Skeletal muscle cell (primary cell): ENCODE data around the gene MLLT10.
A peak's percentile ranks its signal among the peaks of the same experiment; 100 is the strongest.
"Not testable (repeated sequence)": the region's sequence is repeated elsewhere in the genome, so short reads cannot be mapped to it uniquely, and the experiment has no call there.

ENCODE experiments used
- DNase-seq: peaks from one replicate; pipeline ENCODE4 v3.0.0-alpha.2; 2010; ENCODE audit warnings: low read depth
- H3K4me3 ChIP-seq: 2 replicates; pipeline ENCODE4 v1.5.1; 2011; ENCODE audit warnings: low read depth, mild to moderate bottlenecking, control low read depth, low read length, moderate library complexity

MLLT10 gene

DNA sequence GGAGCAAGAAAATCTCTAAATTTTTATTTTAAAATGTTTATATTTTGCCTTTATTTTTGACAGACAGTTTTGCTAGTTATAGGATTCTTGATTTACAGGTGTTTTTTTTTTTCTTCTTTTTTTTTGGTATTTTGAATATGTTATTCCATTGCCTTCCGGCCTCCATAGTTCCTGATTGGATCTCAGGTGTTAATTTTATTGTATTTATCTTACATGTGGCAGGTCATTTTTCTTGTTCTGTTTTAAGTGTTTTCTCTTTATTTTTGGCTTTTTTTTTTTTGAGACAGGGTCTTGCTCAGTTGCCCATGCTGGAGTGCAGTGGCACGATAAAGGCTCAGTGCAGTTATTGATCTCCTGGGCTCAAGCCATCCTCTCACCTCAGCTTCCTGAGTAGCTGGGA is 73.9 kb downstream of the MLLT10 start:
- DNase-seq = no peak
- H3K4me3 ChIP-seq = no peak overlapping the region

DNA sequence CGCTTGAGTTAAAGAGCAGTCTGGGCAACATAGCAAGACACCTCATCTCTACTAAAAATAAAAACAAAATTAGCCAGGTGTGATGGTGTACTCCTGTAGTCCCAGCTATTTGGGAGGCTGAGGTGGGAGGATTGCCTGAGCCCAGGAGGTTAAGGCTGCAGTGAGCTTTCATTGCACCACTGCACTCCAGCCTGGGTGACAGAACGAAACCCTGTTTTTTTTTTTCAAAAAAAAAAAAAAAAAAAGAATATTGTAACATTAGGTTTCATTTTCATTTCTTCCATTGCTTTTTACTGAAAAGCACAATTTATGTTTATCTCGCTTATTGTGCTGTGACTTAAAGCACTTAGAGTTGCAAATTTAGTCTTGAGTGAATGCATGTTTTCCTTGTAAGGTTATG is 80.0 kb downstream of the MLLT10 start:
- DNase-seq = no peak
- H3K4me3 ChIP-seq = no peak overlapping the region

GRCh38 chr10:21617267-21617666 is 83.2 kb downstream of the MLLT10 start:
- DNase-seq = no peak
- no peak overlapping the region for H3K4me3 ChIP-seq

DNA sequence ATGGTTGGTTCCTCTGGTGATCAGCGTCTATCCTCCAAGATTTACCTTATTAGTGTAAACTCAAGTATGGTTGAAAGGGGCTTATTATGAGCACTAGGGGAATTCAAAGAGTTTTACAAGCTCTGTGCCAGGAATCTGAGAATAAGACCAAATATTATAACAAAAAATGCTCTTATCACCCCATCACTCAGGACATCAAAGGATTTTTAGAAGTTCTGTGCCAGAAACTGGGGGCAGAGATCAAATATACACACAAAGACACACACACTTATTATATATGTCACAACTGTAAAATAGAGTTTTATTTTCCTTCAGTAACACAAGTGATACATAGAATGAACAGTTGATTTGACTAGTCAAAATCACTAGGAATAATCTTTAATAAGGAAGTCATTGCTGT is 89.3 kb downstream of the MLLT10 start:
- no peak overlapping the region for H3K4me3 ChIP-seq

GRCh38 chr10:21624421-21624820 is 90.4 kb downstream of the MLLT10 start:
- not testable (repeated sequence) for DNase-seq, H3K4me3 ChIP-seq

More for the DNA sequence above, 89.3 kb downstream of the MLLT10 start:
- DNase-seq = no peak

- no peak overlapping the region for H3K4me3 ChIP-seq
- no peak for DNase-seq
Measured at GRCh38 chr10:21624951-21625350, 90.9 kb downstream of the MLLT10 start.

GRCh38 chr10:21625623-21626229 is 91.7 kb downstream of the MLLT10 start:
- no peak overlapping the region for H3K4me3 ChIP-seq
- no peak for DNase-seq

DNA sequence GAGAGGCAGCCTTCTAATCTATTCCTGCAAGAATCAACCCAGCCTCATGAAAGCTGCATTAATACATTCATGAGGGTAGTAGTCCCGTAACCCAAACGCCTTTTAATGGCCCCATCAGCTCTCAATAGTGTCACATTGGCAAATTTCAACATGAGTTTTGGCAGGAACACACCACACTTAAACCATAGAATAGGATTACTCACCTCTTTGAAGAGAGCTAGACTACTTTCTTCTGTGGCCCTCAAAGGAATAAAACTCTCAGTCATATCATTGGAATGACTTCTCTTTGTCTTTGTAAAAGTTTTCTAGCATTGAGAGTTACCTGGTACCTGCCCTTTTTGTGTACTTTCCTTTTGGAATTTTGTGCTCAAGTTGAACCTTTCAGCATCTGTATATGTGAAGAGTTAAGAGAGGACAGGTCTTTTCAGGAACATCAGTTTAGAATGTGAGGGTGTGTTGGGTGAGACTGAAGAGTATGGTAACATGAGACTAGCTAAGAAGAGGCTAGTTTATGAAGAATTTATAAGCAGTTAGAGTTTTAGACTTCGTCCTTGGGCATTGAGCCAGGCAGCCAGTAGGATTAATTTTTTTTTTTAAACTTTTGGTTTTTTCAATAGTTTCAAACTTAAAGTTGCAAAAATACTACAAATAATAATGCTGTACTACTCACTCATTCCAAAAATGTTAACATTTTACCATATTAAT is 92.6 kb downstream of the MLLT10 start:
- no peak overlapping the region for H3K4me3 ChIP-seq
- peak; percentile 16 for DNase-seq

DNA sequence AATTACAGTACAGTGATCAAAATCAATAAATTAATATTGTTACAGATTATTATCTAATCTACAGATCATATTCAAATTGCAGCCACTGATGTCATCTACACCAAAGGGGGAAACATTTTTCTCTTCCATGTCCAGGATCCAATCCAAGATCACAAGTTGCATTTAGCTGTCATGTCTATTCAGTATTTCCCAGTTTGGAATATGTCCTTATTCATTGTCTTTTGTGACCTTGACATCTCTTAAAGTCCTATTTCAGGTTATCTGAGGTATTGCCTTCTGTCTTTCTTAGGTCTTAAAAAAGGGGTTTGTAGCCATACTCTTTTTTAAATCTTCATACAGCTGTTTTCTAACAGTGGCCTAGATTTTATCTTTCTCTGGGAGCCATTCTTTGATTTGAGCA is 93.3 kb downstream of the MLLT10 start:
- no peak for DNase-seq
- no peak overlapping the region for H3K4me3 ChIP-seq

DNA sequence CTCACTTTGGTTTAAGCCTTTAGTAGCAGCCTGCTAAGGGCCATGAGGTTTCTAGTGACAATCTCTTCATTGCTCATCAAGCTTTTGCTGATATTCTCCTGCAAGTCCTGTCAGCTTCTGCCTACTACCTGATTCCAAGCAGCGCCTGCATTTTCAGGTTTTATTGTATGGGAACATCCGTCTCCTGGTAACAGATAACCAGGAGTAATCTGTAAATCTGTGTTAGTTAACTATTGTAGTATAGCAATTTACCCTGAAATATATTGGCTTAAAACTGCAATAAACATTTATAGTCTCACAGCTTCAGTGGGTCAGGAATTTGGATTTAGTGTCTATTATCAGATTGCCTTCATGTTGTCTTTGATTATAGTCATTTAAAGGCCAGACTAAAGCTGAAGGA is 94.0 kb downstream of the MLLT10 start:
- DNase-seq = no peak
- no peak overlapping the region for H3K4me3 ChIP-seq

- not testable (repeated sequence) for DNase-seq
Measured at GRCh38 chr10:21628645-21629044, 94.6 kb downstream of the MLLT10 start.

DNA sequence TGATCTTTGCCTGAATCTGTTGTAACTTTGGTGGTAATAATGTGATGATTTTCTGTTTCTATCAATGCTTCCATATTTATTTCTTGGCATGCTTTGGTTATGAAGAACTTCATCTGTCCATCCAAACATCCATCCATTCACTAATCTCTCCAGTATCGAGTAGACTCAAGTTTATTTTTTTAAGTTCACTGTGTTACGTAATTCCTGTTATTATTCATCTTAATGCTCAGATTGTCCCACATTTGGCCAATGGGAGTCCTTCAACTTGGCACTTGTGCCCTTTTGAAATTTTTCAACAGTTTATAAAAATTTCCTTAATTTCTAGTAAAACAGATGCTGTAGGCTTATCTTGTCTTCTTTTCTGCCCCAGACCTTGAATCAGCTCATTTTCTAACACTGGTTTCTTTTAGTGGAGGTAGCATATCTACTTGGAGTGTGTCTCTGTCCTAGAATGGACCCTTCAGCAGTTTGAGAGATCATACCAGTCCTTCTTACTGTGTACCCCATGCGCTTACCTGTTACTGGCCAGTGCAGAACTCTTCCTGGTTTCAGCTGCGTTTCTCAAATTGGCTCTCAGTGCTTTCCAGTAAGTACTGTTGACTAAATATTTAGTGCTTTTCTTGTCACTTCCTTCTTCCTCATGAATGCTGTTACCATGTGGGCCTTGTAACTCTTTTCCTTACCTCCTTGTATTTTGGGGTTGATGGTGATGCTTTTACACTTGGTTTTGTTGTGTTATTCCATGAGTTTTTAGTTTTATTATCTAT is 100.8 kb downstream of the MLLT10 start:
- DNase-seq = no peak
- no peak overlapping the region for H3K4me3 ChIP-seq

More at GRCh38 chr10:21628645-21629044, 94.6 kb downstream of the MLLT10 start:
- not testable (repeated sequence) for H3K4me3 ChIP-seq

- no peak overlapping the region for H3K4me3 ChIP-seq
- no peak for DNase-seq
Measured at GRCh38 chr10:21637795-21638194, 103.8 kb downstream of the MLLT10 start.

GRCh38 chr10:21638681-21639080 is 104.6 kb downstream of the MLLT10 start:
- no peak for DNase-seq
- no peak overlapping the region for H3K4me3 ChIP-seq

GRCh38 chr10:21648040-21648439 is 114.0 kb downstream of the MLLT10 start:
- H3K4me3 ChIP-seq = no peak overlapping the region
- no peak for DNase-seq

- DNase-seq = no peak
- no peak overlapping the region for H3K4me3 ChIP-seq
Measured at GRCh38 chr10:21649454-21649872, 115.4 kb downstream of the MLLT10 start.

DNA sequence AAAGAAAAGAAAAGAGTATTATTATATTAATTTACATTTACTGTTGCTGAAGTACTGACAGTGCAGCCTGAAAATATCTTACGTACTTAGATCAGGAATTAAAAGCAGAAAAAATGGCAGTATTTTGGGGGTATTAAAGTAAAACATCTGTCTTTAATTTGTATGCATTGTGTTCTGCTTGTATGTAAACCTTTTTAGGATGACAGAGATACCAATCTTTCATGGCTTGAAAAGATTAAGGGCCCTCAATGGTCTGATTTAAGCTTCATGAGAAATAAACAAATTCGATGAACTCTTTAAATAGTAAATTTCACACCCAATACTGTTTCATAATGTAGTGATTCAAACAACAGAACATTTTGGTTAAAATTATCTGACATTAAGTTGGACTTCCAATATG is 116.3 kb downstream of the MLLT10 start:
- DNase-seq = no peak
- no peak overlapping the region for H3K4me3 ChIP-seq

DNA sequence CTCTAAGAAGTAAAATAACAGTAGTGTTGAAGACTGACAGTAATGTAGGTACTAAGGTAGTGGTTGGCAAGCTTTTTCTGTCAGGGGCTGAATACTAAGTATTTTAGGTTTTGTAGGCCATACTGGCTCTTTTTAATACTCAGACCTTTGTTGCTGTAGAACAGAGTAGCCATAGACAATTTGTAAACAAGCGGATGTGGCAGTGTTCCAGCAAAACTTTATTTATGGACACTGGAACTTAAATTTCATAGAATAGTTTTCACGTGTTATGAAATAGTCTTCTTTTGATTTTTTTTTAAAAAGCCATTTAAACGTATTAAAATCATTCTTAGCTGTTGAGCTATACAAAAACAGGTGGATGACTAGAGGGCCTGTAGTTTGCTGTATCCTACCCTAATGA is 121.2 kb downstream of the MLLT10 start:
- no peak overlapping the region for H3K4me3 ChIP-seq
- DNase-seq = no peak

DNA sequence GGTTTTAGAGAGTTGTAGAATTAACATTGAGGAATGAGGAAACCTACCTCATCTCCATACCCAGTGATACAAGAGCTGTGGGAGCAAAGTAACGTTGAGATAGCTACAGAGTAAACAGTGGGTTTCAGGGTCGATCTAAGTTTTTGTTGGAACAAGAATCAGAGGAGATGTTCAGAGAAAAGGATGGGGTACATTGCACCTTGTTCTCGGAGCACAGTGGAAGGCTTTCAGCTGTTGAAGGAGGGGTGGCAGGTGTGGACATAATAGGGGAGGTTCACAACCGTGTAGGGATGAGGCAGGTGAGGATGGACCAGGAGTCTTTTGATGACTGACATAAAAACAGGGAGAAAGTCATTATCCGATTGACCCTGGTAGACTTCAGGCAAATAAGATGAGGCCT is 121.7 kb downstream of the MLLT10 start:
- DNase-seq = no peak
- no peak overlapping the region for H3K4me3 ChIP-seq

- no peak for DNase-seq
- no peak overlapping the region for H3K4me3 ChIP-seq
Measured at GRCh38 chr10:21661087-21661486, 127.1 kb downstream of the MLLT10 start.

DNA sequence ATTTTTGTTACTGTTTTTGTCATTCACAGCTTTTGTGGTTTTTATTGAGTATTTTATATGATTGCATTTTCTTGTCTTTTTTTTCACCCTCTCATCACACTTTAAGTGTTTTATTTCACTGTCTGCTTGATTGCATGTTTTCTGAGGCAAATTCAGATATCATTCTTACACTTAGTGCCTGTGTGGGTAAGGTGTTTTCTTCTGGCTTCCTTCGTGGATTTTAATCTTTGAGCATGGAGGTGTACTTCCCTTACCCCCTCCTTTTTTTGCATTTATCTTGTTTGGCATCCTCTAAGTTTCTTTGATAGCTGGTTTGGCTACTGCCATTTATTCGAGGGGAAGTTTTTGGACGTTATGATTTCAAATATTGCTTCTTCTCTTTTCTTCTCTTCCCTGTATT is 127.9 kb downstream of the MLLT10 start:
- no peak overlapping the region for H3K4me3 ChIP-seq

More for the DNA sequence above, 127.9 kb downstream of the MLLT10 start:
- DNase-seq = no peak
